Measurements from ENCODE around the gene CEP70.
"Not testable (repeated sequence)": the region's sequence is repeated elsewhere in the genome, so short reads cannot be mapped to it uniquely, and the experiment has no call there.

Gene CEP70

GRCh38 chr3:138509586-138509985, 84.5 kb downstream of the CEP70 start:
- no peak for DNase-seq

DNA sequence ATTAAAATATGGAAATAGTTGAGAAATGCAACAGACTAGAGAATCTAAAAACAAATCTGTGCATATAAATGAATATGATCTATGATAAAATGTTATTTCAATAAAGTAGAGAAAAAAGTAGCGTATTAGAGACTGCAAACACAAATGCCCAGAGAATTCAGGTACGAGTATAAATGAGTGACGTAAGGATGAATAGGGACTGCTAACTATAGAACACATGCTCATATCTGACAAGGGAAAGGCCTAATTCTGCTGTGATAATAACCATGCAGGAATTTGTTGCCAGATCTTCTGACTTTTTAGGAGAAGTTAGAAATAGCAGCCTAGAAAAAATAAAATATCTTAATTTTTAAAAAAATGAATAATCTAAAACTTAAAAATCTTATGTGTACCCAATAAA, 86.5 kb downstream of the CEP70 start:
- no peak for DNase-seq

- no peak for DNase-seq
These were observed 95.1 kb downstream of the CEP70 start for GRCh38 chr3:138498991-138499390.

GRCh38 chr3:138497851-138498250, 96.2 kb downstream of the CEP70 start:
- no peak for DNase-seq

DNA sequence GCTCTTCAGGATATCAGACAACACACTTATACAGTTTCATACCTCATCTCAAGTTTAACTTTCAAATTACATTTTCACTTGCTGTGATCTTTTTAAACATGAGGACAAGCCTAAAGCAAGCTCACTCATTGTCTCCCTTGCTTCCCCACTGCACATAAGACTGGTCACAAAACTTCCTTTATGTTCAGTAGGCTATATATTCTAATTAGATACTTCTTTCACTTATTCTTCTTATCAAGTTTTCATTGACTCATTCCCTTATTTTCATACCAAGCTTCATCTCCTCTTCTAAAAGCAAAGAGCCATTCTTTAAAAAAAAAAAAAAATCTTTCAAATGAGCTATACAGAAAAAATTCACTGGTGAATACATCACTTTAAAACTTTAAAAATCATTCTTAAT, 97.0 kb downstream of the CEP70 start:
- DNase-seq, result no peak

DNA sequence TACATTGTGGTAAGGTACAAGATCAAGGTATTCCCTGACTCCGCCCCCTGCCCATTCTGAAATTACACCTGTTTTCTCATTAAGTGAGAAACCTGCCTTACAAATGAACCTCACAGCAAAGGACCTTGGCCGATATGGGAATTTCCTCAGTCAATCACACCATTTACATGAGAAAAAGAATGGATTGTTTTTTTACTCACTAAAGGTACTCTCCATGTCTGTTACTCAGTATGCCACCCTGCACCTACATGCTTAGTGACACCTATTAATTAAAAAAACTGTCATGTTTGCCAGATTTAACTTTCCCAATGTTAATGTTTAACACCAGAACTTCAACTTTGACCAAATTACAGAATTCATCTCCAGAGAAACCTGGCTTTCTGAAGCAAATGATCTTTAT, 97.6 kb downstream of the CEP70 start:
- DNase-seq, result no peak

DNA sequence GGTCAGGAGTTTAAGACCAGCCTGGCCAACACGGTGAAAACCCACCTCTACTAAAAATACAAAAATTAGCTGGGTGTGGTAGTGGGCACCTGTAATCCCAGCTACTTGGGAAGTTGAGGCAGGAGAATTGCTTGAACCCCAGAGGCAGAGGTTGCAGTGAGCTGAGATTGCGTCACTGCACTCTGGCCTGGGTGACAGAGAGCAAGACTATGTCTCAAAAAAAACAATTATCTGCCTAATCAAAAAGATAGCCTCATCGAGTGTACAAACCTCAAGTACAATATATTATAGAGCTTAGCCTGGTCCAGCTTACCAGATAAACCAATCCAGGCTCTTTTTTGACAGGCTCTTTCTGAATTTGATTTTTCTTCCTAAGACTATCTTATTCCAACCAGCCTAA, 98.4 kb downstream of the CEP70 start:
- not testable (repeated sequence) for DNase-seq

DNA sequence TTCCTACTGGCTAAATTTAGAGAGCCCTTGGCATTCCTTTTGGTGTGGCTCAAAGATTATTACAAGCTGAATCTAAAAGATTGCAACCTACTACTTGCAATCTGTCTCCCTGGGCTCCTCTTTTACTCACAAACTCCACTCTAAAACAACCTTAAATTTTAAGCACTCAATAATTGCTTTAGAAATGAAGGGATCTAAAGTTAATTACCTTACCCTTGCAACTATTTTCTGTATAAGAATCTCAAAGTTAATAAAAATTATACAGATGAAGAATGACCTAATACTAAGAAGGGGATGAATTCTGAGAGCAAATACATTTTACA, 99.5 kb downstream of the CEP70 start:
- no peak for DNase-seq

DNA sequence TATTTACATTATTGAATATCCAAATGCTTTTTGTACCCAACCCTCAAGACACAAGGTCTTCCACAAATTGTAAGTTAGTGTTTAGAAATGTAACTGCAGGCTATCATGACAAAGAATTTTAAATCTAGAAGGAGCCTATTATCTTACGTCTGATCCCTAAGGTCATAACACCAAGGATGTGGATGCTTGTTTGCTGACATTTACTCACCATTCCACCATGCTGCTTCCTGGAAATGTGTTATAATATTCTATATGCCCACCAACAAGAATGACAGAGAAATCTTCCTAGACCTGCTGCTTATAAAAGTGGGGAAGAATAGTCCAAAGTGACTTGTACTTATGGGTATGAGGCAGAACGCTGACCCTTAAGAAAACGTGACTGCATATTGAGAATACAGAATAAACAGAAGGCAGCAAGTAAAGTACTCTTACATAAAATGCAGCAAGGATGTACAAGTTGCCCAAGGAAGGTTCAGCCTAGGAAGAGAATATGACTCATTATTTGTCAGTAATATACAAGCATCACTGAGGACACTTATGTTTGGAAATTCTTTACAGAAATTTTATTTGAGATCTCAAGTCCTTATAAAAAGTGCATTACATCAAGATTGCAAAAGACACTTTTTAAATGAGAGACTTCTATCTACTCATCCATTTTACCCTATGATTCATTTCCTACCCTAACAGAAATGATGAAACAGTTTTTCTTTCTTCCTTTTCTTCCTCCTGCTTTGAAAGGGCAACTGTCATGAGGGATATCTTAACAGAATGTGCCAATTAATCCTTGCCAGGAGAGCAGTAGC, 100.1 kb downstream of the CEP70 start:
- no peak for DNase-seq

DNA sequence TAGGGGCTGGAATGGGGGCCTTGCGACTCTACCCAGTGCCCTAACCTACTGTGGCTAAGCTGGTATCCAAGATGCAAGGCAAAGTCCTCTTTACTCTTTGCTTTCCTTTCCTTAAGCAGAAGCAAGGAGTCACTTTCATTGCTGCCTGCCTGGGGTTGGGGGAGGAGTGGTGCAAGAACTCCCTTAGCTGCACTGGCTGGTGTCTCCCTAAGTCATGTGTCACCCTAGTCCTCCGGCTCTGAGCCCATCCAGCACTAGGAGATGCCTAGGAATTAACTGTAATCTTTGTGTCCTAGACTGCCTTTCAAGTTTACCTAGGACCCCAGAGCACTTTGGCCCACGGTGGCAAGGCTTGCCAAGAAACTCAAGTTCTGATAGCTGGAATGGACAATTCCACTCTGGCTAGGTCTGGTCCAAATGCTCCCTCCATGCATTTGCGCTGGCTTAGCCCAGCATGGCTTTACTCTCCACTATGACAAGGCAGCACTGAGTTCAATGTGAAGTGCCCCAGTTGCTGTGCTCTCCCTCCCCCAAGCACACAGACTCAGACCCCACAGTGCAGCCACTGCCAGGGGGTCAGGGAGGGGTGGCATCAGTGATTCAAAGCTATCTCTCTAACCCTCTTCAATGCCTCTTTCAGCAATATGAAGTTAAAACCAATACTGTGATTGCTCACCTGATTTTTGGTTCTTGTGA, 100.9 kb downstream of the CEP70 start:
- DNase-seq, result no peak

GRCh38 chr3:138491971-138492370, 102.1 kb downstream of the CEP70 start:
- DNase-seq, result no peak

DNA sequence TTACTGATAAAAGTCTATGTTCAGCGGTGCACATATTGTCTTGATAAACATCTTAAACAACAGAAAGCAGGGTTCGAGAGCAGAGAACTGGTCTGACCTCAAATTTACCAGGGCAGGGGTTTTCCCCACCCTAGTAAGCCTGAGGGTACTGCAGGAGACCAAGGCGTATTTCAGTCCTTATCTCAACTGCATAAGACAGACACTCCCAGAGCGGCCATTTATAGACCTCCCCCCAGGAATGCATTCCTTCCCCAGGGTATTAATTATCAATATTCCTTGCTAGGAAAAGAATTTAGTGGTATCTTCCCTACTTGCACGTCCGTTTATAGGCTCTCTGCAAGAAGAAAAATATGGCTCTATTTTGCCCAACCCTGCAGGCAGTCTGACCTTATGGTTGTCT, 107.5 kb downstream of the CEP70 start:
- not testable (repeated sequence) for DNase-seq

GRCh38 chr3:138484672-138485071, 109.4 kb downstream of the CEP70 start:
- DNase-seq, result not testable (repeated sequence)

- no peak for DNase-seq
These were observed 114.6 kb downstream of the CEP70 start for GRCh38 chr3:138479438-138479863.

GRCh38 chr3:138477801-138478200, 116.3 kb downstream of the CEP70 start:
- no peak for DNase-seq

- DNase-seq, result no peak
These were observed 116.9 kb downstream of the CEP70 start for GRCh38 chr3:138477120-138477519.

DNA sequence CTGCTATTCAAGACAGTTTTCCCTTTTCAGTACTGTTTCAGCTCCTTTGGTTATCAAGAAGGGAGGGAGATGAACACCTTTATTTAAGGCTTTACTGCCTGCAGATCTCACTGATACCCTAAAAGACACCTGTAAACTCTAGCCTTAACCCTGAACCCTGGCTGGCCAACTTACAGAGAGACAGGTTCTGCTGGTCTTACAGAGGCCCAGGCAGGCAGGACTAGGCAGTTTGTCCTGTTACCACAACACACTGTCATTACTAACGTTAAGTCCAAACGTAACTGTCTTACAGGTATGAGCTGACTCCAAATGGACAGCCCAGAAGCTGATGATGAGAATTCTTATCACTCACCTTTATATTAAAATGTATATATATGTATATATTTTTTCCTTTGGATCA, 117.5 kb downstream of the CEP70 start:
- no peak for DNase-seq

GRCh38 chr3:138474163-138474562, 119.9 kb downstream of the CEP70 start:
- DNase-seq, result no peak

GRCh38 chr3:138473391-138473790, 120.7 kb downstream of the CEP70 start:
- DNase-seq, result no peak

- DNase-seq, result no peak
These were observed 121.8 kb downstream of the CEP70 start for GRCh38 chr3:138472141-138472825.

DNA sequence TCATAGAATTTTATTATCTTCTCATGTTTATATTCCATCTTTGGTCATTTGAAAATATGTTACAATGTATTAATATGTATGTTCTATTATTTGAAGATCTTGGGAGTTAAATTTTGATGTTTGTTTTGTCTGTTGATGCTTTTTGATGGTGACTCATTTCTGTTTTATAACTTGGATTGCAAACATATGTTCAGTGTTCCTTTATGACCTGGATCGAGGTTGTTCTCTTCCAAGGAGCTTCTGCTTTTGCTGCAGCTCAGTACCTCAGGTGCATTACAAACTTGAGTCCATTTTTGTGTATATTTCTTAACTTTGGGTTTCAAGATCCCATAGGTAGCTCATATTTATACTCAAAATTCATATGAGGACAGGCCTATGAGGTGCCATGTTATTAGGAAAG, 122.6 kb downstream of the CEP70 start:
- no peak for DNase-seq

DNA sequence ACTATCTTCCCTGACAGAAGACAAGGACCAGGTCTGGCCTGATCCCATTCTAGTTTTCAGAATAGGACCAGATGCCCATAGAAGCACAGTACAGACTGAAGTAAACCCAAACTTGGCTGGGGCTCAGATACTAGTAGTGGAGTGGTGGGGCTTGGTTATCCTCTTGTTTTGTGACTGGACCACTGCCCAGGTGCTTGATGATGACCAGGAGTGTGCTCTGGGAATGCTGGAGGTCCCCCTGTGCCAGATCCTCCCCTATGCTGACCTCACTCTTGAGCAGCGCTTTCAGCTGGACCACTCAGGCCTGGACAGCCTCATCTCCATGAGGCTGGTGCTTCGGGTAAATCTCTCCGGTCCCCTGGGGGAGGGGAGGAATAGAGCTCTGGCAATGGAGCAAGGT, 123.4 kb downstream of the CEP70 start:
- no peak for DNase-seq

GRCh38 chr3:138469874-138470273, 124.2 kb downstream of the CEP70 start:
- no peak for DNase-seq

GRCh38 chr3:138468886-138469285, 125.2 kb downstream of the CEP70 start:
- no peak for DNase-seq
